Activated B cell treated with CpG ODN at 0.5 μM for 24 hours (primary cell): ENCODE measurements around the gene PRKAG2. TPM values are rescaled to one million over a fixed set of nuclear protein-coding genes. Genes with fewer than 3 reads are reported as not detected.

Source experiments
- ATAC-seq: fragments of 200-7000 bp; cut with Tn5 transposase; one replicate; pipeline ENCODE4 v1.10.0; 2021; ENCODE audit warnings: low read depth, mild to moderate bottlenecking, moderate library complexity
- CTCF ChIA-PET: fragments of 350-600 bp; sonication (Branson Sonifier 250); formaldehyde crosslinking; loops from one replicate; lab custom pipeline; 2021; ENCODE audit warnings: antibody characterized with exemption; lab: Charles Lee
- POLR2A ChIA-PET: fragments of 350-600 bp; sonication (Branson Sonifier 250); formaldehyde crosslinking; loops from one replicate; lab custom pipeline; 2021; ENCODE audit warnings: antibody characterized with exemption; lab: Charles Lee
- DNase-seq: peaks from one replicate; pipeline ENCODE4 v3.0.0; 2022
- H3K27ac Mint-ChIP-seq: one replicate; pipeline ENCODE4 v1.8.0; 2020; ENCODE audit warnings: mixed read lengths
- H3K27me3 Mint-ChIP-seq: one replicate; pipeline ENCODE4 v1.8.0; 2021; ENCODE audit warnings: mixed read lengths
- H3K36me3 Mint-ChIP-seq: one replicate; pipeline ENCODE4 v1.8.0; 2021; ENCODE audit warnings: low read depth, mixed read lengths
- H3K4me1 Mint-ChIP-seq: one replicate; pipeline ENCODE4 v1.8.0; 2021; ENCODE audit warnings: mixed read lengths
- H3K4me3 Mint-ChIP-seq: one replicate; pipeline ENCODE4 v1.8.0; 2020; ENCODE audit warnings: mild to moderate bottlenecking, mixed read lengths
- H3K9me3 Mint-ChIP-seq: one replicate; pipeline ENCODE4 v1.8.0; 2020; ENCODE audit warnings: mixed read lengths
- CTCF ChIP-seq: fragments of 200-600 bp; IDR thresholded peaks from one replicate; pipeline ENCODE4 v1.8.0; 2022; ENCODE audit warnings: antibody characterized with exemption, mild to moderate bottlenecking
- intact Hi-C: fragments of 100-400 bp; cut with micrococcal nuclease; formaldehyde crosslinking; loops from one replicate; pipeline ENCODE4 v1.15.1; 2024
- total RNA-seq: library from RNA; stranded (reverse); gene quantifications from 2 replicates; pipeline ENCODE4 v1.2.3, GENCODE V29; 2022

Gene PRKAG2
- total RNA-seq, 1 donor from 2014 or later, result 19.7 TPM

GRCh38 chr7:151741585-151741984, 135.3 kb downstream of the PRKAG2 start:
- Mint-ChIP-seq H3K36me3 (peaks cover 6% of the 10 kb centered on the region), H3K27ac (no peak overlapping the region), H3K27me3 (no peaks in the 10 kb centered on the region), H3K4me3 (no peak overlapping the region), H3K4me1 (peaks cover 17% of the 10 kb centered on the region), H3K9me3 (no peaks in the 10 kb centered on the region)
- intact Hi-C loops, result no loop called here
- ATAC-seq, result no peak
- ChIA-PET POLR2A (interaction anchor here (1.2 kb wide), 1 partner anchor 222 kb away, joined by 4 read pairs; the partner anchor contains the start of gene RHEB), CTCF (no interaction called here)
- no peak for TF ChIP-seq CTCF
- DNase-seq, result no peak

GRCh38 chr7:151740081-151740851, 136.6 kb downstream of the PRKAG2 start:
- Mint-ChIP-seq H3K4me3 (no peak overlapping the region), H3K4me1 (peaks cover 25% of the 10 kb centered on the region), H3K27me3 (no peaks in the 10 kb centered on the region), H3K9me3 (no peaks in the 10 kb centered on the region), H3K36me3 (peaks cover 6% of the 10 kb centered on the region), H3K27ac (no peak overlapping the region)
- DNase-seq (no peak), ATAC-seq (no peak)
- ChIA-PET POLR2A (no interaction called here), CTCF (no interaction called here)
- intact Hi-C loops, result no loop called here
- TF ChIP-seq CTCF, result no peak

DNA sequence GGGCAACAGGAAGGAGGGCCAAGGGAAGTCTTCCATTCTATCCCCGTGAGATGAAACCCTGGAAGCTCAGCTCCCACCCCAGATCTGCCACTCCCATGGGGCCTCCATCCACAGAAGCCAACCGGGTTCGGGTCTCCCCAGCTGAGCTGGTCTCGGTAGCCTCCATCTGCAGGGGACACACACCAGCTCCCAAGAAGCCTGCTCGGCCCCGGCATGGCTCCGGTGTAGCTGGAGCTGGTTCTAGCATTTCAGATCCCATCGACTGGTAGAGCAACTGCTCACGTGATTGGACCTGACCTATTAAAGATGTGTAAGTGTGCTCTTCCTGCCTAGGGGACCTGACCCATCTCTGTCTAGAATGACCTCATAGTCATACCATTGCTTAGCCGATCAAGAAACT, 138.0 kb downstream of the PRKAG2 start:
- intact Hi-C loops, result loop anchor here (5.0 kb wide), 1 partner anchor 52 kb away; no protein-coding TSS in a partner anchor
- no peaks in the 10 kb centered on the region for H3K9me3 Mint-ChIP-seq
- H3K27me3 Mint-ChIP-seq, result no peaks in the 10 kb centered on the region
- CTCF ChIA-PET, result no interaction called here
- ATAC-seq (no peak), DNase-seq (no peak)
- POLR2A ChIA-PET, result no interaction called here
- peaks cover 27% of the 10 kb centered on the region for H3K4me1 Mint-ChIP-seq
- no peak overlapping the region for H3K4me3 Mint-ChIP-seq
- no peak overlapping the region for H3K27ac Mint-ChIP-seq
- H3K36me3 Mint-ChIP-seq, result peaks cover 6% of the 10 kb centered on the region
- TF ChIP-seq CTCF, result no peak

DNA sequence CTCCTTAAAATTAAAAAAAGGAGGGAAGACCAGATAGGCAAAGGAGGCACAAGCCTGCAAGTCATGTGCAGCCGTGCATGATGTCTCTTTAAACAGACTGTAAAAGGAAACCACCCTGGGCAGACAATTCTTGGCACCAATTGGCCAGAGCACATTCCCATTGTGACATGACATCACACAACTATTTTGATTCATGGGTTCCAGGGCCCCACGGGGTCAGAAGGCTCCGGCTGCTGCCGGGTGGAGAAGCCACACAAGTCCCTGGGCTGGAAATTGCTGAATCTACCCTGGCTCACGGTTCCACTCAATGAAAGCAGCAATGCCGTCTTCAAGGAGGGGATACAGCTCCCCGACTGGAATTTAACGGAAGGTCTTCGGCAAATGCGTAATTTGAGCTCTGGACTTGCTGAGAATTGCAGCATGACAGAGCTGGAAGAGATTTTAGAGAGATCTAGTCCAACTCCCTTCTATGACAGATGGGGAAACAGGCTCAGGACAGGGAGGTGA, 140.5 kb downstream of the PRKAG2 start:
- H3K27me3 Mint-ChIP-seq, result no peaks in the 10 kb centered on the region
- POLR2A ChIA-PET, result no interaction called here
- H3K4me1 Mint-ChIP-seq, result peaks cover 14% of the 10 kb centered on the region
- peaks cover 6% of the 10 kb centered on the region for H3K36me3 Mint-ChIP-seq
- no peak for ATAC-seq
- no peak overlapping the region for H3K4me3 Mint-ChIP-seq
- H3K27ac Mint-ChIP-seq, result no peak overlapping the region
- DNase-seq, result no peak
- CTCF ChIA-PET, result no interaction called here
- no peaks in the 10 kb centered on the region for H3K9me3 Mint-ChIP-seq
- intact Hi-C loops, result loop anchor here (5.0 kb wide), 1 partner anchor 49 kb away; no protein-coding TSS in a partner anchor
- TF ChIP-seq CTCF, result no peak

GRCh38 chr7:151735851-151736402, 141.0 kb downstream of the PRKAG2 start:
- no peaks in the 10 kb centered on the region for H3K9me3 Mint-ChIP-seq
- no peak overlapping the region for H3K27ac Mint-ChIP-seq
- intact Hi-C loops, result loop anchor here (5.0 kb wide), 1 partner anchor 49 kb away; no protein-coding TSS in a partner anchor
- no peak for DNase-seq
- H3K36me3 Mint-ChIP-seq, result peaks cover 6% of the 10 kb centered on the region
- H3K4me3 Mint-ChIP-seq, result no peak overlapping the region
- ChIA-PET POLR2A (no interaction called here), CTCF (no interaction called here)
- H3K4me1 Mint-ChIP-seq, result peaks cover 14% of the 10 kb centered on the region
- no peak for TF ChIP-seq CTCF
- no peaks in the 10 kb centered on the region for H3K27me3 Mint-ChIP-seq
- ATAC-seq, result no peak
